NCI-H1092 treated with DMSO at 0.1 percent for 48 hours (cell line): ENCODE data around the gene MRPS5.

ENCODE experiments used
- DNase-seq: peaks from one replicate; lab custom pipeline; 2025; lab: John Stamatoyannopoulos, UW

MRPS5 gene

DNA sequence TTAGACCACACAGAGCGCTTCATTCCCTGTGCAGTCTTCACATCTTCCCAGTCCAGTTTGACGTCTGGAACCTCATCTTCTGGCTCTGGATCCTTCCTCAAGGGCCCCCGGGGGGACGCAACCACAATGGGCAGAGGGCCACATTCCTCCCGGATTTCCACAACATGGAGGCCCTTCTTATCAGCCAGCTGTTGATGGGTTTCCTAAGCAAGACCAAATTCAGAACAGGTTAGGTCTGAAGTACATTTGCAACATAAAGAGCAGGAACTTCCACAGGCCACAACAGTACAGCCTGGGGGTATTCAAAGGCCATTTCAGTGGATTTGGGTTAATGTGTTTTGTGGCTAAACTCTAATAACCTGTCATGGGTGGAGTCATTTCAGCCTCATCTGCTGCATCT, 34.2 kb downstream of the MRPS5 start:
- no peak for DNase-seq

DNA sequence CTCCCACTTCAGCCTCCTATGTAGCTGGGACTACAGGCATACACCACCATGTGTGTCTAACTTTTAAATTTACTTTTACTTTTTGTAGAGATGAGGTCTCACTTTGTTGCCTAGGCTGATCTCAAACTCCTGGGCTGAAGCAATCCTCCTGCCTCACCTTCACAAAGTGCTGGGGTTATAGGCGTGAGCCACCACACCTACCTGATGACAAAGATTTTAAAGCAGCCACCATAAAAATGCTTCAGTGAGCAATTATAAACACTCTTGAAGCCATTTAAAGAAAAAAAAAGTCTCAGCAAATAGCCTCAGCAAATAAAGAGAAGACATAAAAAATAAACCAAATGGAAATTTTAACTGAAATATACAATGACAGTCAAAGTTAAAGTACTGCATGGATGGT, 35.6 kb downstream of the MRPS5 start:
- DNase-seq = no peak

DNA sequence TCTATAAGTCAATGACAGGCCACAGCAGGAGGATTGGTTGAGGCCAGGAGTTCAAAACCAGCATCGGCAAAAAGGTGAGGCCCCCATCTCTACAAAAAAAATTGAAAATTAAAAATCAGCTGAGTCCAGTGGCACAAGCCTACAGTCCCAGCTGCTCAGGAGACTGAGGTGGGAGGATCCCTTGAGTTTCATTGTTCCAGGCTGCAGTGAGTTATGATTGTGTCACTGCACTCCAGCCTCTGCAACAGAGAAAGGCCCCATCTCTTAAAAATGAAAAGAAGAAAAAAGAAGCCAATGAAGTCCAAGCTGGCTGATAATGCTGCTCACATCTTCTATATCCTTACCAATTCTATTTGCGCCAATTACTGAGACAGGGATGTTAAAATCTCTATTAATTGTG, 39.1 kb downstream of the MRPS5 start:
- no peak for DNase-seq

DNA sequence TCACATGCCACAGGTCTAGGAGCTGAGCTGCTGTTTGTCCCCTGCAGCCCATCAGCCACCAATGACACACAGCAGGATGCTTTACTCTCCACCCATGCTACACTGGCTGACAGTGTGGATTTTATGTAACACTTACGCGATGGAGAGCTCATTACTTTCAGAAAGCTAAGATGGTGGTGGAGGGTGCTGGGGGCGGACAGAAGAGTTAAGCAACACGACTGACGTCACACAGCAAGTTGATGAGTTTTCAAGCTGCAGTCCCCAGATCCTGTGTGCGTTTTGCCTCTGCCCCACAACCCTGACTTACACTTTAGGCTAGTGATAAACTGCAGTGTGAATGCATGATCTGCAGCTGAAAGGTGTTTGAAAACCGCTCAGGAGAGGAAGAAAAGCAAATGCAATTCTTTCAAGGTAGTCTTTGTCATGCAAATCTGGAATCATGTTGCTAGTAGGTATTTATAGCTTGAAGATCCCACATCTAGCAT, 42.4 kb downstream of the MRPS5 start:
- DNase-seq = no peak

DNA sequence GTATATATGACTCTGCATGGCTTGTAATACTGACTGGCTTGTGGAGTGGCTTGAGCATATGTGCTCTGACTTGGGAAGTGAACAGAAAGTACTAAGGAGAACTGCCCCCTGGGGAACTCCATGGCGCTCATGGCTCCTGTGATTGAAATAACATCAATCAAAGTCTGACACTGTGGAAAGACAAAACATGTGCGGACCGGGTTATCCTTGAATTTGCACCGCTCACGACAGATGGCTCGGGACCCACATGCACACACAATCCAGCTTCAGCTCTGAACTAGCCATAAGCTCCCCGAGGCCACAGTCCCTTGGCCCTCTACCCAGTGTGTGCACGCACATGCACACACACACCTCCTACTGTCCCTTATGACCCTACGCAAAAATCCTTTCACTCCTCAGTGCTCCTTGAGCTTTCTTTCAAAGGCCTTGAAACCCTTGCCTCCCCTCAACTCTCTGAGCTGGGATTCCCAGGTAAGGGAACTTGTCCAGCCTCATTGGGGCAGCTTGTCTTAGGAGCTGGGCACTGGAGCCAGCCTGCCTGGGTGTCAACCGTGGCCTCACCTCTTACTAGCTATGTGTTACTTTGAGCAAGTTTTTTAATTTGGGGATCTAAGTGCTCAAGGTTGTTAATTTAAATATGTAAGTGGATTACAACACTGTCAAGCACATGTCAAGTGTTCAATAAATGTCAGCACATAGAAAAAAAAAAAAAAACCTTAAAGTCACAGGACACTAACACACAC, 43.6 kb downstream of the MRPS5 start:
- DNase-seq = no peak

DNA sequence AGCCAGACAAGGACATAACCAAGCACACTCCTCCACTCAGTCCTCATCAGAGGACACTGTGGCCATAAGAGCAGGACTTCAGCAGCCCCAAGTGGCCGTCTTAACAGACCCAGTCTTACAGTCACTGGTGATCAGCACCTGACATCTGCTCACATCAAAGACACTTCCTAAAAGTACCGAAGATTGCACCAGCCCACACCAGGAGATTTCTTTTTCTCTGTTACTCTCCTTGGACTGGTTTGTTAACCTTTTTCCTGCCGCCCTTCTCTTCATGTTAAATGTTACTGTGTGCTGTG, 44.1 kb downstream of the MRPS5 start:
- no peak for DNase-seq

DNA sequence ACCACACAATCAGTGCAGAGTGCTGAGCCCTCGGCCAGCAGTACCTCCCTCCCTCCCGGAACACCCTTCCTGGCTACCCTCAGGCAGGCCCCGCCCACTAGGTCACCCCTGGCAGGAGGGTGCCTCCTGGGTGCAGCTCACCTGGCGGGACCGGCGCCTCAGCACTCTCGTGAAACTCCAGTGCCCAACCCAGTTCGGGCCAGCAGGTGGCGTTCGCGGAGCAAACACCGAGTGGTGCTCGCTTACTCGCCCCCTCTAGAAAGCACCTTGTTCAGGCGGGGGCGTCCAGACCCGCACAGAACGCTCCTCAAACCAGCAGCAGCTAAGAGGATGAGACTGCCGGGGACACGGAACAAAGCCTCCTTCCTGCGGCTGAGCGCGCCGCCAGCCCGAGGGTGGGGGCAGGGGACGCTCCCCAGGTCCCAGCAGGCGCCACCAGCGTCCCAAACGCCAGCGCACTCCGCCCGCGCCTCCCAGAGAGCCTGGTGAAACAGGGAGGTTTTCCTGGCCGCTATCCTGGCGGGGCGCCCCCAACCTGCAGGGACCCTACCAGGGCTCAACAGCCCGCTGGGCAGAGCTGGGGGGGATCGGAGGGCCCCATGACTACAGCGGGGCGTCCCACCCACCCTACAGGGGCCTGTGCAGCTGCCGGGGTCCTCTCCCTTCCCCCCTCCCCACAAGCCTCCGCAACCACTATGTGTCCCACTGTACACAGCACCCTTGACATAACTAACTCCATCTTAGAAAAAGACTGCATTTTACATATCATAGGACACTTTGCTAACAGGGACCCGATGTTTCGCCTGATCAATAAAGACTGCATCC, 44.7 kb downstream of the MRPS5 start:
- peak; percentile 31 for DNase-seq

DNA sequence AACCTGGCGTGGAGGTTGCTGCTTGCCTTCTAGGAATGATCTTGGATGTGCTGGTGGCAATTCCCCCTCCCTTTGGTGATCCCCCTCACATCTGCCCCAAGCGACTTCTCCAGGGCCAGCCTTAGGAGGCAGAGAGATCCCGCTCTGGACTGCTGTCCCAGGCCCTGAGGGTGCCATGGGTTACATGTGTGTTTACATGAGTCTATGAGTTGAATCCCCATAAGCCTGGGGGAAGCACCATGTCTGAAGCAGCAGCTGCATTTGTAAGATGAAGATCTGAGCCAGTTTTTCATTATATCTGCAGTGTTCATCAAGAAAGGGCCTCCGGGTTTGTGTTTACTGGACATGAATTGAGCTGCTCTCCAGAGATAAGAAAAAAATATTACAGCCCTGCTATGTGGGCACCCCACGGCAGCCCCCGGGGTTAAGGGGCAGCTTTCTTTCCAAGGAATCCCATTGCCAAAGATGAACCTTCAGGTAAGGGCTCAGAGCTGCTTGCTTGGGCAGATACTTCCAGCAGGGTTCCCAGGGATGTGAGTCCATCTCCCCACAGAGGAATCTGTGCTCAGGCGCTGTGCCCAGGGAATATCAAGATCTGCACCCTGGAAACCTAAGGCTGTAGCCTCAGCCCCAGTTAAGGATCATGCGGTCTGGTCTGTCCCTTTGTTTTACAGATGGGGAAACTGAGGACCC, 46.0 kb downstream of the MRPS5 start:
- DNase-seq = no peak

DNA sequence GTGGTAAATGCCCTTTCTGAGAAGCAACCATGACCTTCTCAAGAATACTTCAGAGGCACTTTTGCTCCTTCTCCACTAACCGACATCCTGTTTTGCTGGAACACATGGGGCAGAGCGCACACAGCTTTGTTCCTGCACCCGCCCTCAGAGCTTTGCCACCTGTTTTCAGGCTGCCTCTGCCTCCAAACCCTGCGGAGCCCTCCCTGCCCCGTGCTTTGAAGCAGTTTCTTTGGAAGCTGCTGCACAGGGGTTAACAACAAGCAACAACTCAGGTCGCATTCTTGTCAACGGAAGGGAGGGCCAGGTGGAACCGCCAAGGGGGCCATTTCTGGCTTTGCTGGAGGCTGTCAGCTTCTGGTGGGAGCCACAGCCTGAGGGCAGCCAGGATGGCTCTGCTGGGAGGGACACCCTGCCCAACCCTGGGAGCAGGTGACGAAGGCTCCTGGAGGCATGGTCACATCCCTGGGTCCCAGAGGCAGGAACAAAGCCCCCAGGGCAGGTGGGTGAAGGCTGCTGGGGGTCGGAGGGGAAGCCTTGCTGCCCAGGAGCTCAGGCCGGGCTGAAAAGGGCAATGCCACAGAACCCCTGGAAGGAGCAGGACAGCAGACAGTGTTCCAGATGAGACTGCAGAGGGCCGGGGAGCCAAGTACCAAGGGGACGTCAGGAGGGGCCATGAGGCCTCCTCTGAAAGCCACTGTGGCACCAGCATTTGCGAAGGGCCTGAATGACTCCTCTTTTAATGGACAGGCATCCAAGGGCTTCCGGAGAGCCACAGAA, 46.8 kb downstream of the MRPS5 start:
- DNase-seq = no peak

DNA sequence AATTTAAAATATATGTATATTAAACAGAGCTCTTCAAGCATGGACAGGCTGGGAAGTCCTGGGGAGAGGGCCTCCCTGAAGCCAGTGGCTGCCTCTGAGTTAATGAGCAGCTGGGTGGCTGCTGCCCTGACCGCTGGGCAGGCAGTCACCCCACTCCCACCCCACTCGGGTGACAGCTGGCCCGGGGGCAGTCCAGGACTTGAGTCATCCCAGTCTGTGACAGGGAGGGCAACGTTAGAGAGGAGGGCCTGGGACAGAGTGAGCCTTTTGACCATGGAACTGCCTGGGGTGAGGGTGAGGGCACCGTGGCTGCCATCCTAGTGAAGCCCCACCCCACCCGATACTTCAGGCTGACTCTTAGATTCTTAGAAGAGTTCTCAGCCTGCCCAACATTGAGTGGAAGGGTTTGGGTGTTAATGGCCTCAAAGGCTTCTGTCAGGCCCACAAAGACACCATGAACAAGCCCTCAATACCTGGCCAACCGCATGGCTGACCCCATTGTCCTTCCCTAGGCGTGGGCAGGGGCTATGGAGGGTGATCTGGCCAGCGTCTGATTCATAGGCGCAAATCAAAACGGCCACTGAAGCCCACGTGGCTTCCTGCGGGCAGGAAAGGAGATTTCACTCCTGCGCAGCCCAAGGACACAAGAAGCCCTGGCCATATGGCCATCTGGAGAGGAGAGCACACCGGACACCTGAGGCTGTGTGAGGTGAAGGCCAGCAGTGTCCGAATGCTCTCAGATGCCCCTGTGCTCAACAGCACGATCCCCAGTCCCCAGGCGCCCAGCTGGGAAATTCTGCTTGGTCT, 47.5 kb downstream of the MRPS5 start:
- DNase-seq = no peak

DNA sequence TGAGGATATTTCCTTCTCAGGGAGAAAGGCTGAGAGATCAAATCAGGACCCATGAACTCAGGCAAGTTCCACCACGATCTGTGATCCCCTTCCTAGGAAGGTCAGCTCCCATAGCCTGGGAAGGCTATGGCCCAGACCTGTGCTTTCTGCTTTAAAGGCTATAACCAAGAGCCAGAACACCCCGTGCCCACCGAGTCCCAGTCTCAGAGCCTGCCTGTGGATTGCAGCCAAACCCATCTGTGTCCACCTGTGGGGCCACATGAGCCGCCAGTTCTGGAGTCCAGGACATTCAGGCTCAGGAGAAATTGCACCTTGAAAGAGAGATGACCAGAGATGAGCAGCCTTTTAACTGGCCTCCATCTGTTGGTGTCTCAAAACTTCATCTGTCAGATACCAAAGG, 49.2 kb downstream of the MRPS5 start:
- no peak for DNase-seq

DNA sequence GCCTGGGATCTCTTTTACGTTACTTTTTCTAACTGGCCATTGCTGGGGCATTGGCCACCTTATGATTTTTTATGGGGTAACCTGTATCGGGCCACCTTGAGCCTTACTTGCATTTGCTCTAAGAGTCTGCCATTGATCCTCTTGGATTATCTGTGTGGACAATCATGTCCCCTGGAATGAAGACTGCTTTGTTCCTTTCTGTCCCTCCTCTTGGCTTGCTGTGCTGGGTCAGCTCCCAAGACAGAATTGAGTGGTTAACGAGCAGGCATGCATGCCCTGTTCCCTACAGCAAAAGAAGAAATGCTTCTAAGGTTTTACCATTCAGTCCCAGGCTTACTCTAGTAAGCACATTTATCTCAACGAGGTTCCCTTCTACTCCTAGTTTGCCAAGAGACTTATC, 49.8 kb downstream of the MRPS5 start:
- DNase-seq = no peak

DNA sequence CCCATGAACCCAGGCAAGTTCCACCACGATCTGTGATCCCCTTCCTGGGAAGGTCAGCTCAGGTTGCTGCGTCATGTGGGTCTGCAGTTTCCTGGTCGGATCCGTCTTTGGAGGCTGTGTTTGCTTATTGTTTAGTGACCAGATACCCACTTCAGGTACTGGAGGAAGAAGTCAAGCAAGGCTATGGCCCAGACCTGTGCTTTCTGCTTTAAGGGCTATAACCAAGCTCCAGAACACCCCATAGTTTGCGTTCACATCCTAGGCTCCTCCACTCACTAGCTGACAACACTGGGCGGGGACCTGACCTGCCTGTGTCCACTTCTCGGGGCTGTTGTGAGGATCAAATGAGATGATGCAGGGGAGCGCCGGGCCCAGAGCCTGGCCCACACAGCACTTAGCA, 52.1 kb downstream of the MRPS5 start:
- DNase-seq = no peak

DNA sequence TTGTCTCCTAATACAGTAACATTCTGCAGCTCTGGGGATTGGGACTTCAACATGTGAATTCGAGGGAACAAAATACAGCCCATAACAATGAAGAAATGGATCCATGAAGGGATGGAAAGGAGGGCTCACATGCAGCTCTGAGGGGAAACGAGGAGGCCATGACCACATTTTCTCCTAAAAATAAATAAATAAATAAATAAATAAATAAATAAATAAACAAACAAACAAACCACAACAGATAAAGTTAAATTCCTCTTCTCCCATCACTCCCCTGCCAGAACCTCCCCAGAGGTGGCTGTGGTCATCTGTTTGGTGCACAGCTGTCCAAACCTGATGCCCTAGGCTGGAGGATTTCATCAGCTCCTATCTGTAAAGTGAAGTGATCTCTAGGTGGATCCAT, 53.4 kb downstream of the MRPS5 start:
- DNase-seq = no peak

DNA sequence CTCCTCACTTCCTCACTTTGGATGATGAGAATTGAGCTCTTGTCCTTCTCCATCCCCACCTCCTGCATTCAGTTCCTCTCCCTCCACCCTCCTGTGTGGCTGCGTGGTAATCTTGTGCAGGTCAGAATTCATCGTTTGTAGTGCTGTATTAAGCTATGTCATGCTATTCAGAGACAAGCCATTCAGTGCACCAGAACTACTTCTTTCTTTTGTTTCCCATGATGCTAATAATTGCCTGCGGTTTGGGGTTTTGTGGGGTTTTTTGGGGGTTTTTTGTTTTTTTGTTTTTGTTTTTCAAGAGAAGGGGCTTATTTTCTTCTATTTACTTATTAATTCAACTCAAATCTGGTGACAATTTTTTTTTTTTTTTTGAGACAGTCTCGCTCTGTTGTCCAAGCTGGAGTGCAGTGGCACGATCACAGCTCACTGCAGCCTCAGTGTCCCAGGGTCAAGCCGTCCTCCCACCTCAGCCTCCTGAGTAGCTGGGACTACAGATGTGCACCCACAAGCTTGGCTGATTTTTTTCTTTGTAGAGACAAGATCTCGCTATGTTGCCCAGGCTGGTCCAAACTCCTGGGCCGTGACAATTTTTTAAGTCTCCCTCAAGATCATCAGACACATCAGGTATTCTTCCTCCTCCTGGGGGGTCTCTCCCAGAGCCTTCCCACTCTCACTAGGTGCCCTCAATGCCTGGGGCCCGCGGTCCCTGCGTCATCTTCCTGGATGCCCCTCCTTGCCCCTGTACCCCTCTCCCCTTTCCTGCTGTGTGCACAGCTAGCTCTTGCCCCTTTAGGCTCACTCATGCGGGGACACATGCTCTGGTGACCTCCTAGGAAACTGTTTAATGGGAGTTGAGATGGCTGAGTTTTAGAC, 58.3 kb downstream of the MRPS5 start:
- no peak for DNase-seq

DNA sequence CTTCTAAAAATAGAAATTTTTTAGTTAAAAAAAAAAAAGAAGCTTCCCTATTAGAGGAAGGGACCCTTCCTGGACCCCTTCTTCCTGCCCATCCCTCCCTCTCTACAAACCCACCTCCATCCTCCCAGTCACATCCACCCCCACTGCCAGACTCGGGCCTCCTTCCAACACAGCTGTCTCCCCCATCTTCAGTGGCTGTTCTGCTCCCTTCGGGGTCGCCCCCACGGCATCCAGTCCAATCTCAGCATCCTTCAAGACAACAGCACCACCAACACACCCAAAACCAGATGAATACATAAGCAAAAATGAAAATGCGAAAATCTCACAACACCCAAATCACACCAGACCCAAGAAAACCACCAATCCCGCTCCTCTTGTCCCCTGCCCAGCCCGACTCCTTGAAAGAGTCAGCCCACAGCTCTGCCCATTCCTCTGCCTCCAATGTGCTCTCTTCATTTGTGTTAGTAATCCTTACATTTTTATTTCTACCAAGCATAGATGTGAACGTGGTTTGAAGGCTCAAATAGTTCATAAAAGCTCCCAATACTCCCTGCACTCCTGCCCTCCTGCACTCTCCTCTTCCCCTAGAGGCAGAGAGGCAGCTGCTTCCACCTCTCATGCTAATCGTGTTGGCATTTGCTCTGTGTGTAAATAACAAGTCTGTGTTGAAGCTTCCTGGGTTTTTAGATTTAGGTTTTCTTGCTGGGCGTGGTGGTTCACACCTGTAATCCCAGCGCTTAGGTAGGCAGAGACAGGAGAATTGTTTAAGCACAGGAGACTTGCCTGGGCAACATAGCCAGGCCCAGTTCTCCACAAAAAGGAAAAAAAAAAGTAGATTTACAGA, 59.1 kb downstream of the MRPS5 start:
- DNase-seq = no peak

DNA sequence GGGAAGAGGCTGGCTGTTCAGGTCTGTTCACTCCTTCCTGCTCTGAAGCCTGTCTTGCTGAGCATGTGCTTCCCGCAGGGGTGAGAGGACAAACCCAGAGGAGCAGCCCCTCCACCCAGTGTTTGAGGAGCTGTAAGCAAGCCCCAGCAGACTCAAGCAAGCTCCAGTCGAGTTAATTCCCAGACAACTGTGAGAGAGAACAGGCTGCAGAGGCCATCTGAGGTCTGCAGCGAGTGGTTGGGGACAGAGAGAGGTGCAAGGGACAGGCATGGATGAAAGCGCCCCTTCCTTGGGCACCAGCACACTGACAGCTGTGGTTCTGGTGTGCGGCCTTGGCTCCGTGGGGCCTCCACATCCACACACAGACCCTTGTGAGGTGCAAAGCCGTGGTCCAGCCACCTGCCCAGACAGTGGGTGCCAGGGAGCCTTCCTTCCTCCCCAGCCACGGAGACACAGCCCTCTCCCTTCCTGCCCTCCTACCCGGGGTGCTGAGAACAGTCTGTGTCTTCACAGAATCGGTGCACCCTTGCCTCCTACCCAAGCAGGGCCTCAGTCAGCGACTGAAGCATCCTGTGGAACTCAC, 59.9 kb downstream of the MRPS5 start:
- DNase-seq = no peak

DNA sequence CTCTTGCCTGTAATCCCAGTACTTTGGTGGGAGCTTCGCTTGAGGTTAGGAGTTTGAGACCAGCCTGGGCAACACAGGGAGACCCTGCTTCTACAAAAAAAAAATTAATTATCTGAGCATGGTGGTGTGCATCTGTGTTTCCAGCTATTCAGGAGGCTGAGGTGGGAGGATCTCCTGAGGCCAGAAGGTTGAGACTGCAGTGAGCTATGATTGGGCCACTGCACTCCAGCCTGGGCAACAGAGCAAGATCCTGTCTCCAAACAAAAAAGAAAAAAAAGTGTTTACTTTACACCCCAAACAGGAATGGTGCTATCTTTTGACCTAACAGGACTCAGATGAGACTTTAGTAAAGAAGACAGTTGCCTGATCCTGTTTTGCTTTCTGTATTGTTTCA, 60.5 kb downstream of the MRPS5 start:
- no peak for DNase-seq

DNA sequence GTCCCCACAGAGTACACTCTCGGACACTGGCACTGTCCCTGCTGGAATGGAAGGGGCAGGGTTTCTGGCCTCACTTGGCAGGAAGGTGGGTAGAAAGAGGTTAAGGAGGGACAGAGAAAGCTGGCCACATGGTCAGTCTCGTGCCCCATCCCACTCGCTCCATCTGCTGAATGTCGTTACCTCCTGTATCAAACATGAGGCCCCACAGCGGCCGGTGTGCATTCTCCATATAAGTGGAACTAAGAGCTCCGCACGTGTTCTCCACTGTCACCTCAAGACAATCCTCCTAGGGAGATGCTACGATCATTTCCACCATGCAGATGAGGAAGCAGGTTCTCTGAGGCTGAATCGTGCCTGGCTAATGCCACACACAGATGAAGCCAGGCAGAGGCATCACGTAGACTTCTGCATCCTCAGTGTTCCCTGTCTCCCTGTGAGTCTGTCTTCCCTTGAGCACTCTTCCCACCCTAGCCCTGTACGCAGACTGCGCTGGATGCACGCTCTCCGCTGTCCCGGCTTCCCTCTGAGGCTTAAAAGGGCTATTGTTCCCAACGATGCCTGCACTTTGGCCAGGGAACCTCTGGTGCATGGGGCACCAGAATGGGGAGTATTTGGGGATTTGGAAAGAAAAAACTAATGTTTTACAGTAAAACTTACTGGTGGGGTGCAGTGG, 61.0 kb downstream of the MRPS5 start:
- no peak for DNase-seq
